ENCODE results near the gene ENDOV. TPM values are rescaled to one million over a fixed set of nuclear protein-coding genes. Genes with fewer than 3 reads are reported as not detected.

ENDOV gene
- total RNA-seq, 1 experiment from 2014 or later = 28.0 TPM

DNA sequence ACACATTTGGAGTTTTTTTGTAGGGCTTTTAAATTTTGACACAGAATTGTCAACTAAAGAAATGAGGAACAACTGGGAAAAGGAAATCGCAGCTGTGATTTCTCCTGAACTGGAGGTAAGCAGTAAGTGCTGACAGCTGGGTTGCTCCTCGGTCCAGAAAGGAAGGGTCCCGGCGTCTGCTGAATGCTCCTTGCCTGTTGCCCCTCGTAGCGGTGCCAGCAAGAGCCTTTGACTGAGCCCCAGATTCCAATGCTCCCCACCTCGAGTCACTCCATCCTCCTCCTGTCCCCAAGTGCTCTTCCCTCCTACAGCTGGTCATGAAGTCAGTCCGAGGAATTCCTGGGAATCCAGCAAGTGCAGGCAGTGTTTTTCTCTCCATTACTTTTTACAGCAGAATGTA, 32.0 kb upstream of the ENDOV start:
- H3K27ac Mint-ChIP-seq (ENCODE audit: low read depth, unreplicated experiment) = no peak overlapping the region
- peaks cover 77% of the 10 kb centered on the region for H3K36me3 Mint-ChIP-seq (ENCODE audit: insufficient read depth, unreplicated experiment)
- no peak overlapping the region for H3K4me3 Mint-ChIP-seq (ENCODE audit: unreplicated experiment)
- ChIA-PET POLR2A (no interaction called here), CTCF (no interaction called here)
- H3K4me1 Mint-ChIP-seq (ENCODE audit: insufficient read depth, unreplicated experiment) = no peaks in the 10 kb centered on the region
- BruUV-seq (replicated peaks) = no TSS peak
- intact Hi-C loops (cut with micrococcal nuclease) = no loop called here
- no peak for DNase-seq (ENCODE audit: unreplicated experiment)
- H3K9me3 Mint-ChIP-seq (ENCODE audit: unreplicated experiment) = no peaks in the 10 kb centered on the region
- TF ChIP-seq, protein P1, sequence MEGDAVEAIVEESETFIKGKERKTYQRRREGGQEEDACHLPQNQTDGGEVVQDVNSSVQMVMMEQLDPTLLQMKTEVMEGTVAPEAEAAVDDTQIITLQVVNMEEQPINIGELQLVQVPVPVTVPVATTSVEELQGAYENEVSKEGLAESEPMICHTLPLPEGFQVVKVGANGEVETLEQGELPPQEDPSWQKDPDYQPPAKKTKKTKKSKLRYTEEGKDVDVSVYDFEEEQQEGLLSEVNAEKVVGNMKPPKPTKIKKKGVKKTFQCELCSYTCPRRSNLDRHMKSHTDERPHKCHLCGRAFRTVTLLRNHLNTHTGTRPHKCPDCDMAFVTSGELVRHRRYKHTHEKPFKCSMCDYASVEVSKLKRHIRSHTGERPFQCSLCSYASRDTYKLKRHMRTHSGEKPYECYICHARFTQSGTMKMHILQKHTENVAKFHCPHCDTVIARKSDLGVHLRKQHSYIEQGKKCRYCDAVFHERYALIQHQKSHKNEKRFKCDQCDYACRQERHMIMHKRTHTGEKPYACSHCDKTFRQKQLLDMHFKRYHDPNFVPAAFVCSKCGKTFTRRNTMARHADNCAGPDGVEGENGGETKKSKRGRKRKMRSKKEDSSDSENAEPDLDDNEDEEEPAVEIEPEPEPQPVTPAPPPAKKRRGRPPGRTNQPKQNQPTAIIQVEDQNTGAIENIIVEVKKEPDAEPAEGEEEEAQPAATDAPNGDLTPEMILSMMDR (IDR thresholded peaks at IDR 0.05; ENCODE audit: unreplicated experiment) = no peak
- H3K27me3 Mint-ChIP-seq (ENCODE audit: insufficient read depth, unreplicated experiment) = no peaks in the 10 kb centered on the region

DNA sequence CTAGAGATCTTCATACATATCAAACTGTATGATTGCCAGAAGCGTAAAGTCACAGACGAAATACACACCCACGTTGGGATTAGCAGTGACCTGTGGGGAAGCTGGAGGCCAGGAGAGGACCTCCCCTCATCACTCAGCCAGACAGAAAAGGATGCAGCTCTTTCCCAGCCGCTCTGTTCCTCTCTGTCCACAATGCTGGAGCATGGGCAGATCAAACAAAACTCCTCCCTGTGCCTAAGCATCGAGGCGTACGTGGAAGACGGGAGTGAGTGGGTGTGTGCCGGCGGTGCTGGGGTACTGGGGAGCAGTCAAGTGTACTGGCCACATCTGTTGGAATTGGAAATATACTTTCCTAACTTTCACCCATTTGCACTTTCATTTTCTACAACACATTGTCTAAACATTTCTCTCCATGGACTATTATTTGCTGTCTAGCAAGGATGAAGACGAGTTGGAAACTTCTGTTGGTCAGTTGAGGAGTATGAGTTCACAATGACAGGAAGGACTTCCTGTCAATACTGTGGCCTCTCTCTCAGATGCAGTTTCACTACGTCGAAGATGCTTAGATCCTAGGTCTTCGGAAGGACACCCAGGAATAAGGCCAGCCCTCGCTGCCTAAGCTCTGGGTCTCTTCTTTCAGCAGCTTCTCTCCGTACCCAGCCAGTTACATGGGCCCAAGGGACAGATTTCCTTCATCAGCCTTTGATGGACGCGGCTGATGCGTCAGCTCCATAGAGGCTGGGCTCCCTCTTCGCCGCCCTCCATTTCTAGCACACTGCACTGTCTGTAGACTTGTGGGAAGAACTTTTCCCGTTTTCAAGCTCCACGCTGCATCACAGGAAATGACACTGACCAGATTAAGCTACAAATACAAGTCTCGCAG, 30.6 kb upstream of the ENDOV start:
- Mint-ChIP-seq H3K4me3 (ENCODE audit: unreplicated experiment) (no peak overlapping the region), H3K27me3 (ENCODE audit: insufficient read depth, unreplicated experiment) (no peaks in the 10 kb centered on the region), H3K36me3 (ENCODE audit: insufficient read depth, unreplicated experiment) (peaks cover 83% of the 10 kb centered on the region), H3K27ac (ENCODE audit: low read depth, unreplicated experiment) (no peak overlapping the region), H3K9me3 (ENCODE audit: unreplicated experiment) (no peaks in the 10 kb centered on the region), H3K4me1 (ENCODE audit: insufficient read depth, unreplicated experiment) (no peaks in the 10 kb centered on the region)
- no TSS peak for BruUV-seq (replicated peaks)
- ChIA-PET CTCF (interaction anchor here (0.9 to 1.1 kb wide), 2 partner anchors 12 to 105 kb away, joined by 3 to 4 read pairs; no protein-coding TSS in a partner anchor), POLR2A (no interaction called here)
- intact Hi-C loops (cut with micrococcal nuclease) = no loop called here
- TF ChIP-seq, protein P1 (IDR thresholded peaks at IDR 0.05; ENCODE audit: unreplicated experiment) = no peak
- no peak for DNase-seq (ENCODE audit: unreplicated experiment)

DNA sequence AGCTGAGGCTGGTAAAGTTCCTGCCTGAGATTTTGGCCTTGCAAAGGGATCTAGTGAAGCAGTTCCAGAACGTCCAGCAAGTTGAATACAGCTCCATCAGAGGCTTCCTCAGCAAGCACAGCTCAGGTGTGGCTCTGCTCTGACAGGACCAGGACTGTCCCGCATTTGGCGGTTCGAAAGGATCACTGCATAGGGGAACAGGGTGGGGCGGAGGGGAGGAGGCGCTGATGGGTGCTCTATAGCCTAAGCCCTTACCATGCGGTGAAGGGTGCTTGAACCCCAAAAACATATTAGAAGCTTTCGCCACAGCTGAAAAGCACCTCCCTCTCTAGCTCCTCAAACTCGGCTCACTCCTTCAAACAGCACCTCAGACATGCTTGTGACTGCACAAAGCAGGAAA, 29.9 kb upstream of the ENDOV start:
- no peaks in the 10 kb centered on the region for H3K9me3 Mint-ChIP-seq (ENCODE audit: unreplicated experiment)
- H3K27ac Mint-ChIP-seq (ENCODE audit: low read depth, unreplicated experiment) = no peak overlapping the region
- CTCF ChIA-PET = interaction anchor here (0.9 to 1.1 kb wide), 2 partner anchors 11 to 106 kb away, joined by 3 to 4 read pairs; no protein-coding TSS in a partner anchor
- intact Hi-C loops (cut with micrococcal nuclease) = no loop called here
- H3K4me3 Mint-ChIP-seq (ENCODE audit: unreplicated experiment) = no peak overlapping the region
- H3K36me3 Mint-ChIP-seq (ENCODE audit: insufficient read depth, unreplicated experiment) = peaks cover 84% of the 10 kb centered on the region
- no peaks in the 10 kb centered on the region for H3K4me1 Mint-ChIP-seq (ENCODE audit: insufficient read depth, unreplicated experiment)
- H3K27me3 Mint-ChIP-seq (ENCODE audit: insufficient read depth, unreplicated experiment) = no peaks in the 10 kb centered on the region
- POLR2A ChIA-PET = no interaction called here
- no peak for DNase-seq (ENCODE audit: unreplicated experiment)
- TF ChIP-seq, protein P1 (IDR thresholded peaks at IDR 0.05; ENCODE audit: unreplicated experiment) = no peak
- BruUV-seq (replicated peaks) = no TSS peak

DNA sequence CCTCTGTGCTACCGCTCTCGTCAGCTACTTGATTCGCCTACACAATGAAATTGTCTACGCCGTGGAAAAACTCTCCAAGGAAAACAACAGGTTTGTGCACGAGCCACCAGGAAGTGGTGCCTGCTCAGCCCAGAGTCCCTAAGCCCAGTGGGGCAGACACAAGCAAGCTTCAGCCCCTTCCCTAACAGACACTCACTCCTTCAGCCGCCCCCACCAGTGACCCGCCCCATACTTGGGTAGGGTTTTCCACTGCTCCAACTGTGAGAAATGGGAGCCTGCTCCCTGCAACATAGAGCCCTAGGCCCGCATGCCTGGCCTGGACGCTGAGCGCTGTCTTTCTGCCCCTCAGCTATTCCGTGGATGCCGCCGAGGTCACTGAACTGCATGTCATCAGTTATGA, 28.6 kb upstream of the ENDOV start:
- CTCF ChIA-PET = interaction anchor here (0.6 kb wide), 1 partner anchor 591 kb away, joined by 3 read pairs; no protein-coding TSS in a partner anchor
- TF ChIP-seq, protein P1 (IDR thresholded peaks at IDR 0.05; ENCODE audit: unreplicated experiment) = no peak
- intact Hi-C loops (cut with micrococcal nuclease) = no loop called here
- BruUV-seq (replicated peaks) = no TSS peak
- Mint-ChIP-seq H3K27me3 (ENCODE audit: insufficient read depth, unreplicated experiment) (no peaks in the 10 kb centered on the region), H3K4me3 (ENCODE audit: unreplicated experiment) (no peak overlapping the region), H3K36me3 (ENCODE audit: insufficient read depth, unreplicated experiment) (peaks cover 91% of the 10 kb centered on the region), H3K9me3 (ENCODE audit: unreplicated experiment) (no peaks in the 10 kb centered on the region), H3K4me1 (ENCODE audit: insufficient read depth, unreplicated experiment) (no peaks in the 10 kb centered on the region), H3K27ac (ENCODE audit: low read depth, unreplicated experiment) (no peak overlapping the region)
- no peak for DNase-seq (ENCODE audit: unreplicated experiment)
- POLR2A ChIA-PET = interaction anchor here (0.6 kb wide), 1 partner anchor 254 kb away, joined by 4 read pairs; no protein-coding TSS in a partner anchor

All from MCF 10A (cell line).